ENCODE results near the gene SYT2.
"Not testable (repeated sequence)": the region's sequence is repeated elsewhere in the genome, so short reads cannot be mapped to it uniquely, and the experiment has no call there.

Gene SYT2

GRCh38 chr1:202620036-202620435 is 90.2 kb downstream of the SYT2 start:
- not testable (repeated sequence) for DNase-seq

DNA sequence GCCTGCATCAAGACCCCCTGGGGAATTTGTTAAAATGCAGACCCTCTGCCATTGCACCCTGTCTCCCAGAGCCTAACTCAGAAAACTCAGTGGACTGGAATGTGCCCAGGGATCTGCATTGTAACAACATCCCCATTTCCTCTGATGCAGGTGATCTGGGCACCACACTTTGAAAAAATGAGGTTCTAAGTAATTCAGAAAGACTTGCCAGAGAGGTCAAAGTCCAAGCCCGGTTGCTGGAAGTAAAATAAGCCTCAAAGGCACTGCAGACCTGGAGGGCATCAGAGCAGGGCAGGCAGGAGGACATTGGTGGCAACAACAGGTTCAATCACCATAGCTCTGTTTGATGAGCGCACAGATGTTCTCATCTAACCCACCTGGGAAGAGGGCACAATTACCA is 90.7 kb downstream of the SYT2 start:
- DNase-seq, result no peak

- not testable (repeated sequence) for DNase-seq
Observed at GRCh38 chr1:202619012-202619411, 91.2 kb downstream of the SYT2 start.

DNA sequence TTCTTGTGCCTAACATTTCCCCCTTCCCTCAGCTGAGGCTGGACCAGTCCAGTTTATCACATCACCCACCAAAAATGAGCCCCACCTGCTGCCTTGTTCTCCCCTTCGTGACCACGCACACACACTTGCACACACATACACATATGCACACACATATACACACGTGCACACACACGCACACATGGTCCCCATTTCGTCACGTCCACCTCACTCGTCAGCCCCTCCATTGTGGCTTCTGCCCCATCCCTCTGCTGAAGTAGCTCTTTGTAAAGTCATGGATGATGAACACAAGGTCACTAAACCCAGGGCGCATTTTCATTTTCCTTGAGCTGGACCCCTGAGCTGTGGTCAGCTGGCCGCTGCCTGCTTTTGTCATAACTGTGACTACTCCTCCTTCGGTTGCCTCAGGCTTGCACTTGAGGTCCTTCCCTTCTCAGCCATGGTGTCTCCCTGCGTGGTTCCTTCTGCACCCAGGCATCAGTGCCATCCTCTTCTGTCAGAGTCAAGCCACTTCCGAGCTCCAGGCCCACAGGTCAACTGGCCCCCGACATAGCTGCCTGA is 93.8 kb downstream of the SYT2 start:
- DNase-seq, result no peak

DNA sequence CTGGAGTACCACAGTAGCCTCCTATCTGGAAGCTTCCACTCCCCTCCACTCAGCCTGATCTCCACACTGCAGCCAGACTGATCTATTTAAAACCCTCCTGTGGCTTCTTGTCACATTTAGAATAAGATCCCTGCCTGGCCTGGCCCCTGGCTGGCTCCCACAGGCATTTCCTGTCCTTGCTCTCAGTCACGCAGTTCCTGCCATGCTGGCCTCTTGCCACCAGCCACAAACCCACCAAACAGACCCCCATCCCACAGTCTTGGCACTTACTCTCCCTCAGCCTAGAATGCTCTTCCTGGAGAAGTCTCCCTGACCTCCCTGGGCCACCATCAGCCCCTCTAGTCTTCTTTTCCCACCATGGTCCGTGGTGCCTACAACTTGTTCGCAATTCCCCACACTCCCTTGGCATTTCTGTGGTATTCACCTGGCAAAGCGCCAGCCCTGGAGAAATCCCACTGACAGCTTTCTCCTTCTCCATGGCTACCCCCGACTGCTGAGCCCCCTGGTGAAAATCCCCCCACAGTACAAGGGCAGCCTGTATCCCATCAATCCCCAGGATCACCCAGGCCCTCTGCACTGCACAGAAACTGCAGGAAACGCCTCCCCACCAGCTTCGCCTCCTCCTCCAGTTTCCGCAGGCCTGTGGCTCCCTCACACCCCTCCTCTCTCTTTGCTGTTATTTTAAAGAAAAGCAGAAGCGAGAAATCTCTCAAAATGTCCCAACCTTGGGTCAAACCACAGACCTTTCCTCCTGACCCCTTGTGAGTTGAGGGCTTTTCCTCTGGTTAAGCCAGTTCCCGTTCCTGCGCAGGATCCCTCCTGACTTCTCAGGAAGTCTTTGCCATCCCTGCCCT is 94.5 kb downstream of the SYT2 start:
- DNase-seq, result no peak

DNA sequence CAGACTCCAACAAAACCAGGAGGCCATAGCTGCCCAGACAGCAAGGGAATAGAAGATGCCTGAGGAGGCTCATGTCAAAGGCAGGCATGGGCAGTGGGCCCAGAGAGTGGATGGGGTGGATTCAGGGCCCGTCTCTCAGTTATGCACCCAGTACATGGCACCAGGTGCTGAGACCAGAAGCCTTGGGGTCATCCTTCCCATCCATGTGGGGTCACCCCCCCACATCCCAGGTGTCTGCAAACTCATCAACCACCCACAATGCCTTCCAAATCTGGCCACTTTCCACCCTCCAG is 95.1 kb downstream of the SYT2 start:
- not testable (repeated sequence) for DNase-seq

GRCh38 chr1:202614363-202615207 is 95.7 kb downstream of the SYT2 start:
- DNase-seq, result not testable (repeated sequence)

GRCh38 chr1:202613571-202613970 is 96.7 kb downstream of the SYT2 start:
- no peak for DNase-seq

- DNase-seq, result not testable (repeated sequence)
Observed at GRCh38 chr1:202612036-202612435, 98.2 kb downstream of the SYT2 start.

GRCh38 chr1:202605515-202605914 is 104.7 kb downstream of the SYT2 start:
- no peak for DNase-seq

DNA sequence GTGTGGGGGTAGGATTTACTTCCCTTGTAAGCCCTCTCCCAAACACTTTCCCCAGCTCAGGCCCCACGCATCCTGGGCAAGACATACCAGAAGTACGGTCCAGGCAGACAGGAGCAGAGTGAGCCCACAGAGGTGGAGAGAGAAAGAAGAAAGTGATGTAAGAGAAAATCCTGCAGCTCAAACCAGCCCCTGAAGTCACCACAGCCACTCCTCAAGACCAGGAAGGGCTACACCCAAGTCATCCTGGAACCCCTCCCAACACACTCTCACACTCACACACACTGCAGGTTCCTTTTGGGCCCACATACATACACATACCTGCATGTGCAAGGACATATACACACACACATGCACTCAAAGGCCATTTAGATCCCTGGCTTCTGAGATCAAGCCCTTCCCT is 106.8 kb downstream of the SYT2 start:
- DNase-seq, result no peak

DNA sequence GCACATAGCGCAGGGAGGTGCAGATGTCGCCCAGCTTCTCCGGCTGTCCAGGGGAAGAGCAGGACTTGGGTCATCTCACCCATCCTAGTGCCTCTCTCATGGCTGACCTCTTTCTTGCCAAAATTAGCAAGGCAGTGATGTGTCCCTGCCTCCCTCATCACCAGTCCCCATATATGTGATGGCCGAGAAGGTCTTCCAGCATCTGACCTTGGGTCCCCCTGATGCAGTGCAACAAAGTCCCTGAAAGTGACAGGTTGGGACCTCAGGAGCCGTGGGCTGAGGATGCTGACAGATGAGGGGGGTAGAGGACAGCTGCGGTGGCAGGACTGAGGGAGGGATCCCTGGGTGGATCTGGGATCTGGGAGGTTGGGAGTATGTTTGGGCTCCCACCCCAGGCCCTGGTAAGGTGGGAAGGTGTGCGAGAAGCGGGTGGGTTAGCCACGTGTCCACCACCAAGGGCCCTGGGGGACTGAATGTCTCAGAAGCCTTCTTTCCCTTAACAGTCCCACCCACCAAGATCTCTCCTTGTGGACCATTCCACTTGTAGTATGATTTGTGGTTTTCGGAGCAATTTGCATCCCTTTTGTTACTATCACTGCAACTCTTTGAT is 109.7 kb downstream of the SYT2 start:
- DNase-seq, result no peak

- DNase-seq, result no peak
Observed at GRCh38 chr1:202599669-202600431, 110.4 kb downstream of the SYT2 start.

DNA sequence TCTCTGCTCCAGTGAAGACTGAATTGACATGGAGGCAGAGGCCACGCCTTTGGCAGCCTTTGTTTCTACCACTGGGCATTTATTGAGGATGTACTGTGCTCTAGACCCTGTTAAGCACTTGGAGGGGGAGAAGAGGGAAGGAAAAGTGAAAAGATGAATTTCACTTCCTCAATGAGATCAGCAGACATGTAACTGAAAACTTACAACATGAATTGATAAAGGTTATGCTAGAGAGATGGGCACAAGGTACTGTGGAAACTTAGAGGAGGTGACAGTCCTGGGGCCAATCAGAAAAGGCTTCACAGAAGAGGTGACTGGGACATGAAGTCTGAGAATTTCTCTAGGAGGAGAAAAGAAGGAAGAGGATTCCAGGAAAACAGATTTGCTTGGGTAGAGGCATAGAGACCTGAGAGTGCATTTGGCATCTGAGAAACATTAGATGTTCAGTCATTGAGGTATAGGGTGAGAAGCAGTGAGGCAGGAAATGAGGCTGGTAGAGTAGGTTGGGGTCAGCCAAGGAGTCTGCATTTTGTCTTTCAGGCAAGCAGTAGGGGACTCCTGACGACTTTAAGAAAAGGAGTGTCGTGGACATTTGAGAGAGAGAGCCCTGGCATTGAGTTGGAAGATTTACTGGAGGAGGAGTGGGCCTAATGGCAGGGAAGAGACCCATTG is 113.0 kb downstream of the SYT2 start:
- no peak for DNase-seq

DNA sequence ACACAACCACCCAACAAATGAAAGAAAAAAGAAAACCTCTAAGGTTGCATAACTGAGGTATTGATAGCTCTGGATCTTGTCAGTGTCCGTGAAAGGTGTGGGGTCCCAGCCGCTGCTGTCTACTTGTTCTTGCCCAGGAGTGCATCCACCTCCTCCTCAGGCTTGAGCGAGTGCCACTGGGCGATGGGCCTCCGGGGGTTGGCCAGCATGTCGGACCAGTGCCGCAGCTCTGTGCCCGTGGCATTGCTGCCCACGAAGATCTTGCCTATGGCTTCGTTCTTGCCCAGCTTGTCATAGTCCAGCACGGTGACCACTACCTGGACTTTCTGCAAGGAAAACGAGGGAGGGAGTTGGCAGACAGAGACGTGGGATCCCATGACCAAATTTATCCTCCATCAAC is 113.6 kb downstream of the SYT2 start:
- DNase-seq, result no peak

GRCh38 chr1:202593845-202594244 is 116.4 kb downstream of the SYT2 start:
- DNase-seq, result no peak

GRCh38 chr1:202592146-202592545 is 118.1 kb downstream of the SYT2 start:
- DNase-seq, result no peak

DNA sequence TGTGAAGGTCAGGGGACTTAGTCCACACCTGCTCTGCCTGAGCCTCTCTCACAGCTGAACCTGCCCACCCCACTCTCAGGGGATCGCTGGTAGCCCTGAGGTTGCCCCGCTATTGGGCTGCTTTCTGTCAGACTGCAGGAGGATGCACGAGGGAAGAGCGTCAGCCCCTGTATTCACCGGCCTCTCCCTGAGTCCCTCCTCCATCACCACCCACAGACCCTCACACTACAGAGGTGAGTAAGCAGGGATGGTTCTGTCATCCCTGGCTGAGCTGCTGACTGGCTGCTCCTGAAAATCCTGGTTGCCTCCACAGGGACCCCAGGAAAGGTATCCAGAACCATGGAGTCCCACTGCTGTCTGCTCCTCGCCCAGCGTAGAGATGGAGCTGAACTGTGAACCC is 118.7 kb downstream of the SYT2 start:
- no peak for DNase-seq

DNA sequence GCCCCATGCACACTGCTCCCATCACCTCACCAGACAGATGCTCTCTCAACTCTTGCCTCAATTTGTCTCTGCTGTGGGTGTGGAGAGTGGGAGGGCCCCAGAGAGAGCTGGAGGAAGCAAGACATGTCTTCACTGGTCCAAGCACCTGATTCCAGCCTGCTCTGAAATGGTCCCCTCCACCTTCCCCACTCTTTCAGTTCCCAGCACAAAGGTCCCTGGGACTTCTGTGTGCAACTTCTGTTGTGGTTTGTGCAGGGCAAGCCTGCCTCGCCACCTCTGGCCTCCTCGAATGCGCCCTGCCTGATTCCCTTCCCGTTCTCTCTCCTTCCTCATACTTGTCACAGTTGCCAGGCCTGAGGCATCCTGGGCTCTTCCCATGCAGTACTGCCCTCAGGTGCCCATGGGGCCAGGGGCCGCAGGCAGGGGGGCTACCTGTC is 119.3 kb downstream of the SYT2 start:
- DNase-seq, result no peak

DNA sequence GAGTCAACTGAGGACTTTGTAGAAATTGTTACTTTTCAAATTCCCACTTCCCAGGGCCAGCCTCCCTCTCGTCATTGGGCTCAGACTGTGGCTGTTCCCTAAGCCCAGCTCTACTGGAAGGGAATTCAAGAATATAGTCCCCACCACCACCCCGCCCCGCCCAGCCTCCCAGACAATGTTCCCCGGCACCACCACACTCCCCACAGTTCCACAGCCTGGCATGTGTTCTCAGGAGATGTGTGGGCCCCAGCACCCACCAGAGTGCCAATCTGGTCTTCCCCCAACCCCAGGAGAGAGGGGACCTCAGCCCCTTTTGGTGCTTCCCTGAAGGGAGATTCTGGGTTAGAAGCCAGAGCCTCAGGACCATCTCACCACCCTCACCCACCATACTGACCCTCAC is 120.1 kb downstream of the SYT2 start:
- DNase-seq, result no peak

- DNase-seq, result no peak
Observed at GRCh38 chr1:202589190-202589930, 120.9 kb downstream of the SYT2 start.
